Measurements from ENCODE around the gene CATSPER2. TPM values are rescaled to one million over a fixed set of nuclear protein-coding genes. Genes with fewer than 3 reads are reported as not detected.
"Not testable (repeated sequence)": the region's sequence is repeated elsewhere in the genome, so short reads cannot be mapped to it uniquely, and the experiment has no call there.

CATSPER2 gene
- total RNA-seq, 1 donor from 2014 or later, result 7.8 TPM

GRCh38 chr15:43625106-43625505 lies 23.5 kb downstream of the CATSPER2 start:
- TF ChIP-seq CTCF (IDR thresholded peaks at IDR 0.05; ENCODE audit: unreplicated experiment), result no peak
- Mint-ChIP-seq H3K36me3 (no peaks in the 10 kb centered on the region), H3K4me1 (no peaks in the 10 kb centered on the region), H3K27ac (no peak overlapping the region), H3K9me3 (no peaks in the 10 kb centered on the region), H3K4me3 (no peak overlapping the region), H3K27me3 (ENCODE audit: low read depth) (peaks cover 4% of the 10 kb centered on the region)
- no peak for DNase-seq (ENCODE audit: low spot score in 2 of 2, unreplicated experiment in 2 of 2)

- not testable (repeated sequence) for H3K4me3 Mint-ChIP-seq, H3K4me1 Mint-ChIP-seq
Observed at GRCh38 chr15:43622068-43622799, 26.4 kb downstream of the CATSPER2 start.

GRCh38 chr15:43618700-43619099 lies 29.9 kb downstream of the CATSPER2 start, which contains the start of gene STRC:
TSS of gene STRC (minus strand) at chr15:43618800. CDS start at chr15:43618722, 78 bp downstream.
- H3K36me3 Mint-ChIP-seq; DNase-seq (ENCODE audit: low spot score in 2 of 2, unreplicated experiment in 2 of 2); H3K4me1 Mint-ChIP-seq; H3K4me3 Mint-ChIP-seq; H3K27ac Mint-ChIP-seq; H3K9me3 Mint-ChIP-seq; H3K27me3 Mint-ChIP-seq (ENCODE audit: low read depth): not testable (repeated sequence)

More at GRCh38 chr15:43622068-43622799, 26.4 kb downstream of the CATSPER2 start:
- not testable (repeated sequence) for H3K27me3 Mint-ChIP-seq (ENCODE audit: low read depth); H3K9me3 Mint-ChIP-seq; DNase-seq (ENCODE audit: low spot score in 2 of 2, unreplicated experiment in 2 of 2); H3K27ac Mint-ChIP-seq; H3K36me3 Mint-ChIP-seq

- H3K27me3 Mint-ChIP-seq (ENCODE audit: low read depth); H3K4me1 Mint-ChIP-seq; H3K27ac Mint-ChIP-seq; H3K9me3 Mint-ChIP-seq; H3K36me3 Mint-ChIP-seq; DNase-seq (ENCODE audit: low spot score in 2 of 2, unreplicated experiment in 2 of 2); H3K4me3 Mint-ChIP-seq: not testable (repeated sequence)
Observed at GRCh38 chr15:43617750-43618149, 30.9 kb downstream of the CATSPER2 start.

- not testable (repeated sequence) for DNase-seq (ENCODE audit: low spot score in 2 of 2, unreplicated experiment in 2 of 2); H3K27ac Mint-ChIP-seq; H3K36me3 Mint-ChIP-seq; H3K9me3 Mint-ChIP-seq; H3K4me3 Mint-ChIP-seq; H3K4me1 Mint-ChIP-seq
- H3K27me3 Mint-ChIP-seq (ENCODE audit: low read depth), result peaks cover 33% of the 10 kb centered on the region
Observed at GRCh38 chr15:43602233-43602632, 46.4 kb downstream of the CATSPER2 start.

GRCh38 chr15:43600200-43600599 lies 48.4 kb downstream of the CATSPER2 start:
- H3K9me3 Mint-ChIP-seq; H3K36me3 Mint-ChIP-seq; DNase-seq (ENCODE audit: low spot score in 2 of 2, unreplicated experiment in 2 of 2); H3K4me1 Mint-ChIP-seq; H3K4me3 Mint-ChIP-seq; H3K27ac Mint-ChIP-seq: not testable (repeated sequence)
- H3K27me3 Mint-ChIP-seq (ENCODE audit: low read depth), result peaks cover 41% of the 10 kb centered on the region

- not testable (repeated sequence) for H3K4me3 Mint-ChIP-seq; H3K9me3 Mint-ChIP-seq; H3K36me3 Mint-ChIP-seq; H3K4me1 Mint-ChIP-seq; DNase-seq (ENCODE audit: low spot score in 2 of 2, unreplicated experiment in 2 of 2); H3K27ac Mint-ChIP-seq
- H3K27me3 Mint-ChIP-seq (ENCODE audit: low read depth), result peaks cover 38% of the 10 kb centered on the region
Observed at GRCh38 chr15:43599131-43599530, 49.5 kb downstream of the CATSPER2 start.

GRCh38 chr15:43593328-43594190 lies 55.1 kb downstream of the CATSPER2 start, which contains the start of gene CKMT1B:
TSS of gene CKMT1B (plus strand) at chr15:43594027. CDS start at chr15:43594219, 192 bp downstream.
- not testable (repeated sequence) for DNase-seq (ENCODE audit: low spot score in 2 of 2, unreplicated experiment in 2 of 2); H3K9me3 Mint-ChIP-seq; H3K4me3 Mint-ChIP-seq; H3K36me3 Mint-ChIP-seq; H3K4me1 Mint-ChIP-seq; H3K27ac Mint-ChIP-seq
- peaks cover 17% of the 10 kb centered on the region for H3K27me3 Mint-ChIP-seq (ENCODE audit: low read depth)

GRCh38 chr15:43592841-43593240 lies 55.8 kb downstream of the CATSPER2 start:
- H3K27me3 Mint-ChIP-seq (ENCODE audit: low read depth), result peaks cover 14% of the 10 kb centered on the region
- not testable (repeated sequence) for H3K4me1 Mint-ChIP-seq; H3K9me3 Mint-ChIP-seq; H3K36me3 Mint-ChIP-seq; H3K4me3 Mint-ChIP-seq; H3K27ac Mint-ChIP-seq; DNase-seq (ENCODE audit: low spot score in 2 of 2, unreplicated experiment in 2 of 2)

GRCh38 chr15:43589778-43590466 lies 58.7 kb downstream of the CATSPER2 start, which contains the start of gene PPIP5K1:
TSS of gene PPIP5K1 (minus strand) at chr15:43590208. CDS start at chr15:43584504, 5,704 bp downstream.
- H3K4me3 Mint-ChIP-seq; DNase-seq (ENCODE audit: low spot score in 2 of 2, unreplicated experiment in 2 of 2); H3K4me1 Mint-ChIP-seq; H3K36me3 Mint-ChIP-seq; H3K27ac Mint-ChIP-seq; H3K27me3 Mint-ChIP-seq (ENCODE audit: low read depth); H3K9me3 Mint-ChIP-seq: not testable (repeated sequence)
